ENCODE measurements around the gene KCNJ4.

Gene KCNJ4

DNA sequence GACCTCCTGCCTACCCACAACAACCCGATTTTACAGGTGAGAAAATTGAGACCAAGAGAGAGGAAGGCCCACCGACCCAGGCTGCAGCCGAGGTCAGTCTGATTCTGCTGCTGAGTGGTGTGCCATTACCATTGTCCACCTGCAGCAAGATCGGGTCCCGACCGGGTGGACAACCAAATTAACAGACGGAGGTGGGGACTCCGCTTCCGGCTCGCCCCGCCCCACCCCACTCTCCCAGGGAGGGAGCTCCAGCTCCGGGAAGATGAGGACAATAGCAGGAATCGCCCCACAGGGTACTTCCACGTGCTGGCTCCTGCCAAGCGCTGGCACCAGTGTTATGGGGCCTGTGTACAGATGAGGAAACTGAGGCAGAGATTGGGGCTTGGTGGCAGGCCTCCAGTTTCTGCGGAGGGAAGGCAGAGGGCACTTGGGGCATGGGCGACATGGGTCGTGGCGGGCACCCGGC is 12.5 kb upstream of the KCNJ4 start:
- Histone ChIP-seq H3K4me2 (ENCODE audit: low read depth, low read length) (peak overlapping the region; percentile 85; the same call in 1 of the 2 replicates), H3K9me2 (replicated peaks; ENCODE audit: insufficient read depth, low read length) (no peaks in the 10 kb centered on the region), H3F3A (ENCODE audit: insufficient read depth, low read length) (no peaks in the 10 kb centered on the region), H3K9ac (ENCODE audit: low read length) (no peak overlapping the region), H4K20me1 (ENCODE audit: insufficient read depth, low read length) (no peaks in the 10 kb centered on the region), H3K4me1 (ENCODE audit: low read length) (peaks cover 7% of the 10 kb centered on the region; the same call in 1 of the 2 replicates), H3K9me3 (replicated peaks; ENCODE audit: insufficient read depth, low read length) (no peaks in the 10 kb centered on the region), H2AFZ (ENCODE audit: low read length) (no peak overlapping the region), H3K4me3 (ENCODE audit: low read length) (peak overlapping the region; percentile 40; the same call in 1 of the 2 replicates), H3K27ac (ENCODE audit: low read length) (no peak overlapping the region), H3K79me2 (ENCODE audit: low read length) (no peaks in the 10 kb centered on the region), H3K27me3 (replicated peaks; ENCODE audit: insufficient read depth, low read length) (peaks cover 29% of the 10 kb centered on the region), H3K36me3 (replicated peaks; ENCODE audit: insufficient read depth, low read length) (no peaks in the 10 kb centered on the region)
- TF ChIP-seq EZH2phosphoT487 (IDR thresholded peaks at IDR 0.05; ENCODE audit: low read length) = no peak
- TF ChIP-seq CTCF (IDR thresholded peaks at IDR 0.05; ENCODE audit: low read length) = no peak
- no peak for TF ChIP-seq EZH2 (optimal IDR thresholded peaks at IDR 0.05; ENCODE audit: low read depth, low read length)
- DNase-seq = no peak

DNA sequence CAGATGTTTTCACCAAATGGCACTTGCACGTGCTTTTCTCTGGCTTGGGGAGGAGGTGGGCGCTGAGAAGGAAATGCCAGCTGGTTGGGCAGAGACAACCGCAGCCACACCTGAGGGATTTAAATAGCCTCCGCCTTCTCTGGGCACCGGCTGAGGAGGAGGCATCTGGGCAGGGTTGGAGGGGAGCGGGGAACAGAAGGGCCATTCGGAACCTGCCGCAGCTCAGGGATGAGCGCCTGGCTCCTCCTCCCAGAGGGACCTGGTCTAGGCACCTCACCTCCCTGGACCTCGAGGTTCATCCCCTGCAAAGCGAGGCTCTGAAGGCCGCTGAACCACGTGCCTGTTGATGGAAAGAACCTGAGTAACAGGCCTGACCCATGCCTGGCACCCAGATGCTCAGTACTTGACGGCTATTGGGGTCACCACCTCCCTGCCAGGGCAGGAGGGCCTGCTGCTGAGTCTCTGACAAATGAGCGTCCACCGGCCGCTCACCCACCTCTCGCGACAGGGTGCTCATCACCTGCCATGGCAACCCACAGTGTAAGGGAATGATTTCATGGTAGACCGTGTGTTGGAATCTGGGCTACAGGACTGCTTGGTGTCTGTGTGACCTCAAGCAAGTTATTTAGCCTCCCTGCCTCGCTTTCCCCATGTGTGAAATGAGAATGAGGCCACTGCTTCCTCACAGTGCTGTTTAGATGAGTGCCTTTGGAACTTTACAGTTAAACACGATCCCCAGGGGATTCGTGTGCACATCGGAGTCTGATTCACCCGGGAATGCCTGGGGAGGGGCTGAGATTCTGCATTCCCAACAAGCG is 10.9 kb upstream of the KCNJ4 start:
- Histone ChIP-seq H3K79me2 (ENCODE audit: low read length) (no peaks in the 10 kb centered on the region), H3K27me3 (replicated peaks; ENCODE audit: insufficient read depth, low read length) (peaks cover 41% of the 10 kb centered on the region), H3K9ac (ENCODE audit: low read length) (no peak overlapping the region), H3K36me3 (replicated peaks; ENCODE audit: insufficient read depth, low read length) (no peaks in the 10 kb centered on the region), H4K20me1 (ENCODE audit: insufficient read depth, low read length) (no peaks in the 10 kb centered on the region), H3K4me2 (ENCODE audit: low read depth, low read length) (no peak overlapping the region), H3K9me2 (replicated peaks; ENCODE audit: insufficient read depth, low read length) (no peaks in the 10 kb centered on the region), H3K4me1 (ENCODE audit: low read length) (peaks cover 7% of the 10 kb centered on the region; the same call in 1 of the 2 replicates), H3K27ac (ENCODE audit: low read length) (no peak overlapping the region), H2AFZ (ENCODE audit: low read length) (no peak overlapping the region), H3K4me3 (ENCODE audit: low read length) (no peak overlapping the region), H3F3A (ENCODE audit: insufficient read depth, low read length) (no peaks in the 10 kb centered on the region), H3K9me3 (replicated peaks; ENCODE audit: insufficient read depth, low read length) (no peaks in the 10 kb centered on the region)
- DNase-seq = no peak
- no peak for TF ChIP-seq EZH2 (optimal IDR thresholded peaks at IDR 0.05; ENCODE audit: low read depth, low read length)

GRCh38 chr22:38464992-38465672 is 10.1 kb upstream of the KCNJ4 start:
- no peaks in the 10 kb centered on the region for H3K9me3 ChIP-seq (replicated peaks; ENCODE audit: insufficient read depth, low read length)
- peaks cover 7% of the 10 kb centered on the region; the same call in 1 of the 2 replicates for H3K4me1 ChIP-seq (ENCODE audit: low read length)
- H3F3A ChIP-seq (ENCODE audit: insufficient read depth, low read length) = no peaks in the 10 kb centered on the region
- no peak overlapping the region for H3K9ac ChIP-seq (ENCODE audit: low read length)
- no peaks in the 10 kb centered on the region for H3K9me2 ChIP-seq (replicated peaks; ENCODE audit: insufficient read depth, low read length)
- no peak overlapping the region for H3K4me2 ChIP-seq (ENCODE audit: low read depth, low read length)
- H3K27ac ChIP-seq (ENCODE audit: low read length) = no peak overlapping the region
- no peaks in the 10 kb centered on the region for H4K20me1 ChIP-seq (ENCODE audit: insufficient read depth, low read length)
- no peaks in the 10 kb centered on the region for H3K36me3 ChIP-seq (replicated peaks; ENCODE audit: insufficient read depth, low read length)
- H3K4me3 ChIP-seq (ENCODE audit: low read length) = no peak overlapping the region
- no peak overlapping the region for H2AFZ ChIP-seq (ENCODE audit: low read length)
- TF ChIP-seq EZH2phosphoT487 (IDR thresholded peaks at IDR 0.05; ENCODE audit: low read length) = no peak
- no peak for DNase-seq
- peaks cover 48% of the 10 kb centered on the region for H3K27me3 ChIP-seq (replicated peaks; ENCODE audit: insufficient read depth, low read length)
- H3K79me2 ChIP-seq (ENCODE audit: low read length) = no peaks in the 10 kb centered on the region

GRCh38 chr22:38462960-38463784 is 8.2 kb upstream of the KCNJ4 start:
- Histone ChIP-seq H3K9me3 (replicated peaks; ENCODE audit: insufficient read depth, low read length) (no peaks in the 10 kb centered on the region), H3K4me1 (ENCODE audit: low read length) (peaks cover 7% of the 10 kb centered on the region; the same call in 1 of the 2 replicates), H3K36me3 (replicated peaks; ENCODE audit: insufficient read depth, low read length) (no peaks in the 10 kb centered on the region), H3K79me2 (ENCODE audit: low read length) (no peaks in the 10 kb centered on the region), H3K4me3 (ENCODE audit: low read length) (no peak overlapping the region), H3K27ac (ENCODE audit: low read length) (no peak overlapping the region), H3K27me3 (replicated peaks; ENCODE audit: insufficient read depth, low read length) (peaks cover 63% of the 10 kb centered on the region), H3K4me2 (ENCODE audit: low read depth, low read length) (no peak overlapping the region), H3F3A (ENCODE audit: insufficient read depth, low read length) (no peaks in the 10 kb centered on the region), H2AFZ (ENCODE audit: low read length) (no peak overlapping the region), H4K20me1 (ENCODE audit: insufficient read depth, low read length) (no peaks in the 10 kb centered on the region), H3K9ac (ENCODE audit: low read length) (no peak overlapping the region), H3K9me2 (replicated peaks; ENCODE audit: insufficient read depth, low read length) (no peaks in the 10 kb centered on the region)
- TF ChIP-seq CTCF (IDR thresholded peaks at IDR 0.05; ENCODE audit: low read length) (no peak), EZH2phosphoT487 (IDR thresholded peaks at IDR 0.05; ENCODE audit: low read length) (no peak), EZH2 (optimal IDR thresholded peaks at IDR 0.05; ENCODE audit: low read depth, low read length) (no peak)
- no peak for DNase-seq

Data from MM.1S (cell line).